Neural cell (in vitro differentiated cells): ENCODE data around the gene TBKBP1. TPM values are rescaled to one million over a fixed set of nuclear protein-coding genes. Genes with fewer than 3 reads are reported as not detected.

Experiments used
- H2AFZ ChIP-seq: fragments of 200-600, 300-800 bp; sonication (generic), shearing (Covaris generic); 2 replicates; pipeline ENCODE4 v1.6.0; 2014; ENCODE audit warnings: low read depth, mild to moderate bottlenecking, antibody characterized with exemption, low read length, moderate library complexity
- H3F3A ChIP-seq: fragments of 200-600 bp; shearing (Covaris generic); 2 replicates; pipeline ENCODE4 v1.6.1; 2016; ENCODE audit warnings: mild to moderate bottlenecking, moderate library complexity, mixed read lengths, antibody characterized with exemption, low read length; ENCODE audit not compliant: insufficient read depth, poor library complexity, severe bottlenecking
- H3K27ac ChIP-seq: fragments of 200-600, 300-800 bp; sonication (generic), shearing (Covaris generic); 2 replicates; pipeline ENCODE4 v1.5.1; 2014; ENCODE audit warnings: mild to moderate bottlenecking, low read length, moderate library complexity
- H3K27me3 ChIP-seq: fragments of 300-800, 200-600 bp; sonication (generic), shearing (Covaris generic); 2 replicates; pipeline ENCODE4 v1.6.0; 2014; ENCODE audit warnings: mild to moderate bottlenecking, low read depth, low read length, moderate library complexity; ENCODE audit not compliant: insufficient read depth
- H3K36me3 ChIP-seq: fragments of 300-800, 200-600 bp; sonication (generic), shearing (Covaris generic); 2 replicates; pipeline ENCODE4 v1.5.1; 2014; ENCODE audit warnings: mild to moderate bottlenecking, antibody characterized with exemption, low read length, moderate library complexity; ENCODE audit not compliant: insufficient read depth
- H3K4me2 ChIP-seq: fragments of 300-800, 200-600 bp; sonication (generic), shearing (Covaris generic); 2 replicates; pipeline ENCODE4 v1.6.0; 2014; ENCODE audit warnings: mild to moderate bottlenecking, low read length
- H3K4me3 ChIP-seq: fragments of 300-800, 200-600 bp; sonication (generic), shearing (Covaris generic); 2 replicates; pipeline ENCODE4 v1.5.1; 2014; ENCODE audit warnings: mild to moderate bottlenecking, low read length, moderate library complexity
- H3K79me2 ChIP-seq: fragments of 200-600 bp; shearing (Covaris generic); replicated peaks from 2 replicates; pipeline ENCODE4 v1.6.0; 2014; ENCODE audit warnings: mild to moderate bottlenecking, low read length, moderate library complexity; ENCODE audit not compliant: insufficient read depth
- H3K9ac ChIP-seq: fragments of 300-800, 200-600 bp; sonication (generic), shearing (Covaris generic); 2 replicates; pipeline ENCODE4 v1.6.1; 2016; ENCODE audit warnings: mild to moderate bottlenecking, low read length, mixed read lengths
- H3K9me2 ChIP-seq: fragments of 200-600 bp; shearing (Covaris generic); 2 replicates; pipeline ENCODE4 v1.6.1; 2016; ENCODE audit warnings: mild to moderate bottlenecking, low read length, mixed read lengths; ENCODE audit not compliant: insufficient read depth
- H3K9me3 ChIP-seq: fragments of 200-600, 300-800 bp; sonication (generic), shearing (Covaris generic); 2 replicates; pipeline ENCODE4 v1.6.1; 2016; ENCODE audit warnings: mild to moderate bottlenecking, mixed run types, low read length, moderate library complexity, mixed read lengths
- H4K20me1 ChIP-seq: fragments of 200-600 bp; shearing (Covaris generic); 2 replicates; pipeline ENCODE4 v1.6.1; 2016; ENCODE audit warnings: mild to moderate bottlenecking, mixed run types; ENCODE audit not compliant: insufficient read depth
- EP300 ChIP-seq: fragments of 450-650 bp; conservative IDR thresholded peaks from 2 replicates; pipeline ENCODE4 v1.6.1; 2014; ENCODE audit warnings: antibody characterized with exemption, mild to moderate bottlenecking, moderate library complexity; ENCODE audit not compliant: poor library complexity, severe bottlenecking
- EZH2 ChIP-seq: fragments of 200-600, 300-800 bp; shearing (Covaris generic), sonication (generic); IDR thresholded peaks from 2 replicates; pipeline ENCODE4 v1.6.1; 2014; ENCODE audit warnings: antibody characterized with exemption, low read length, borderline replicate concordance, mild to moderate bottlenecking; ENCODE audit not compliant: insufficient read depth, poor library complexity, severe bottlenecking
- MXI1 ChIP-seq: fragments of 450-650 bp; conservative IDR thresholded peaks from 2 replicates; pipeline ENCODE4 v1.6.1; 2014; ENCODE audit warnings: antibody characterized with exemption, mild to moderate bottlenecking; ENCODE audit not compliant: poor library complexity, severe bottlenecking
- POLR2AphosphoS5 ChIP-seq: IDR thresholded peaks from 2 replicates; pipeline ENCODE4 v1.6.1; 2012
- RAD21 ChIP-seq: fragments of 450-650 bp; conservative IDR thresholded peaks from 2 replicates; pipeline ENCODE4 v1.6.1; 2014; ENCODE audit warnings: antibody characterized with exemption, mild to moderate bottlenecking, moderate library complexity
- SMC3 ChIP-seq: fragments of 450-650 bp; conservative IDR thresholded peaks from 2 replicates; pipeline ENCODE4 v1.6.1; 2014; ENCODE audit warnings: antibody characterized with exemption, mild to moderate bottlenecking, moderate library complexity; ENCODE audit not compliant: poor library complexity
- TAF1 ChIP-seq: IDR thresholded peaks from 2 replicates; pipeline ENCODE4 v1.6.1; 2012; ENCODE audit warnings: low read depth
- polyA plus RNA-seq: library from polyadenylated mRNA; depleted of rRNA; stranded (reverse); fragments of >200 nt; gene quantifications from 2 replicates; pipeline ENCODE4 v1.2.3, GENCODE V29; 2014
- TF ChIP-seq, protein P1 (sequence below): IDR thresholded peaks from 2 replicates; pipeline ENCODE4 v1.6.1; 2012; ENCODE audit warnings: borderline replicate concordance
- TF ChIP-seq, protein P2 (sequence below): fragments of 450-650 bp; IDR thresholded peaks from 2 replicates; pipeline ENCODE4 v1.5.1; 2014; ENCODE audit warnings: antibody characterized with exemption, mild to moderate bottlenecking, moderate library complexity; ENCODE audit not compliant: poor library complexity, severe bottlenecking

The TBKBP1 gene
- polyA plus RNA-seq, 1 donor from 2014 or later: 25.4 TPM

DNA sequence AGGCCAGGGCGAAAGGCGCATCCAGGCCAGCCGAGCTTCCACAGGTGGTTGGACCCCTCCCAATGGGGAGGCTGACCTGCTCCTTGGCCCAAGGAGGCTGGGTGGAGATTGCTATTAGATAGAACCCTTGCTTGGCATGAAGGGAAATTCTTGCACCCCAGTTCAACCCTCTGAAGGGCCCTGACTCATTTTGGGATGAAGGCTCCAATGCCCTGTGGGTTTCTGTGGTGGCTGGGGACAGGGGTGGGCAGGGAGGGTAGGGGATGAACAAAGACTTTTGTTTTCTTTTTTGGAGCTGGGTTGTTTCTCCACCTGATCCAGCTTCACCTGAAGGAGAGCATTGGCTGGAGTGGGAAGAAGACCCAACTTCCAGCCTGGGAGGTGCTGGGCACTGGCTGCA is 22.4 kb downstream of the TBKBP1 start:
- Histone ChIP-seq H3K9me2 (no peaks in the 10 kb centered on the region), H3K27ac (no peak overlapping the region), H3K9me3 (no peaks in the 10 kb centered on the region), H4K20me1 (no peaks in the 10 kb centered on the region), H2AFZ (no peak overlapping the region), H3K27me3 (peaks cover 6% of the 10 kb centered on the region), H3K9ac (no peak overlapping the region), H3K79me2 (no peaks in the 10 kb centered on the region), H3K4me2 (no peak overlapping the region), H3F3A (no peaks in the 10 kb centered on the region), H3K4me3 (no peak overlapping the region), H3K36me3 (no peaks in the 10 kb centered on the region)
- no peak for TF ChIP-seq RAD21
- TF ChIP-seq EP300: no peak
- TF ChIP-seq, protein P1, sequence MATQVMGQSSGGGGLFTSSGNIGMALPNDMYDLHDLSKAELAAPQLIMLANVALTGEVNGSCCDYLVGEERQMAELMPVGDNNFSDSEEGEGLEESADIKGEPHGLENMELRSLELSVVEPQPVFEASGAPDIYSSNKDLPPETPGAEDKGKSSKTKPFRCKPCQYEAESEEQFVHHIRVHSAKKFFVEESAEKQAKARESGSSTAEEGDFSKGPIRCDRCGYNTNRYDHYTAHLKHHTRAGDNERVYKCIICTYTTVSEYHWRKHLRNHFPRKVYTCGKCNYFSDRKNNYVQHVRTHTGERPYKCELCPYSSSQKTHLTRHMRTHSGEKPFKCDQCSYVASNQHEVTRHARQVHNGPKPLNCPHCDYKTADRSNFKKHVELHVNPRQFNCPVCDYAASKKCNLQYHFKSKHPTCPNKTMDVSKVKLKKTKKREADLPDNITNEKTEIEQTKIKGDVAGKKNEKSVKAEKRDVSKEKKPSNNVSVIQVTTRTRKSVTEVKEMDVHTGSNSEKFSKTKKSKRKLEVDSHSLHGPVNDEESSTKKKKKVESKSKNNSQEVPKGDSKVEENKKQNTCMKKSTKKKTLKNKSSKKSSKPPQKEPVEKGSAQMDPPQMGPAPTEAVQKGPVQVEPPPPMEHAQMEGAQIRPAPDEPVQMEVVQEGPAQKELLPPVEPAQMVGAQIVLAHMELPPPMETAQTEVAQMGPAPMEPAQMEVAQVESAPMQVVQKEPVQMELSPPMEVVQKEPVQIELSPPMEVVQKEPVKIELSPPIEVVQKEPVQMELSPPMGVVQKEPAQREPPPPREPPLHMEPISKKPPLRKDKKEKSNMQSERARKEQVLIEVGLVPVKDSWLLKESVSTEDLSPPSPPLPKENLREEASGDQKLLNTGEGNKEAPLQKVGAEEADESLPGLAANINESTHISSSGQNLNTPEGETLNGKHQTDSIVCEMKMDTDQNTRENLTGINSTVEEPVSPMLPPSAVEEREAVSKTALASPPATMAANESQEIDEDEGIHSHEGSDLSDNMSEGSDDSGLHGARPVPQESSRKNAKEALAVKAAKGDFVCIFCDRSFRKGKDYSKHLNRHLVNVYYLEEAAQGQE: no peak
- TF ChIP-seq SMC3: no peak
- TF ChIP-seq EZH2: no peak
- no peak for TF ChIP-seq TAF1
- no peak for TF ChIP-seq MXI1
- no peak for TF ChIP-seq POLR2AphosphoS5
- TF ChIP-seq, protein P2, sequence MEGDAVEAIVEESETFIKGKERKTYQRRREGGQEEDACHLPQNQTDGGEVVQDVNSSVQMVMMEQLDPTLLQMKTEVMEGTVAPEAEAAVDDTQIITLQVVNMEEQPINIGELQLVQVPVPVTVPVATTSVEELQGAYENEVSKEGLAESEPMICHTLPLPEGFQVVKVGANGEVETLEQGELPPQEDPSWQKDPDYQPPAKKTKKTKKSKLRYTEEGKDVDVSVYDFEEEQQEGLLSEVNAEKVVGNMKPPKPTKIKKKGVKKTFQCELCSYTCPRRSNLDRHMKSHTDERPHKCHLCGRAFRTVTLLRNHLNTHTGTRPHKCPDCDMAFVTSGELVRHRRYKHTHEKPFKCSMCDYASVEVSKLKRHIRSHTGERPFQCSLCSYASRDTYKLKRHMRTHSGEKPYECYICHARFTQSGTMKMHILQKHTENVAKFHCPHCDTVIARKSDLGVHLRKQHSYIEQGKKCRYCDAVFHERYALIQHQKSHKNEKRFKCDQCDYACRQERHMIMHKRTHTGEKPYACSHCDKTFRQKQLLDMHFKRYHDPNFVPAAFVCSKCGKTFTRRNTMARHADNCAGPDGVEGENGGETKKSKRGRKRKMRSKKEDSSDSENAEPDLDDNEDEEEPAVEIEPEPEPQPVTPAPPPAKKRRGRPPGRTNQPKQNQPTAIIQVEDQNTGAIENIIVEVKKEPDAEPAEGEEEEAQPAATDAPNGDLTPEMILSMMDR: no peak

DNA sequence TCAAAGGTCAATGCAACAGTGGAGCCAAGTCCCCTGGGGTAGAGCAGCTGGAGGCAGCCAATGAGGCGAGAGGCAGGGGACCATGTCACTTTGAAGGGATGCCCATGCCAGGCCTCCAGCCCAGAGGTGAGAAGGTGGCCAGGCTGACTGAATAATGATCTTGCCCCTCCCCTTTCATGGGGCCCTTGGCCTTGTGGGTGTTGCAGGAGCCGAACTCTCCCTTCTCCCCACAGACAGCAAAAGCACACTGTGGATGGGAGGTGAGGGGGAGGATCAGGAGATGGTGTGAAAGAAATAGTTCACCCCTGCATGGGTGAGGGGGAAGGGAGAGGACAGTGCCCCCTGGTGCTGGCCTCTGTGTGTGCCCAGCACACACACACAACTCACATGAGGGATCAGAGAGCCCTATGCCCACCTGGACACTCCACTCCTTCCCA is 23.3 kb downstream of the TBKBP1 start:
- H3K79me2 ChIP-seq: no peaks in the 10 kb centered on the region
- no peaks in the 10 kb centered on the region for H3F3A ChIP-seq
- H3K4me2 ChIP-seq: no peak overlapping the region
- H3K9me3 ChIP-seq: no peaks in the 10 kb centered on the region
- TF ChIP-seq POLR2AphosphoS5 (no peak), MXI1 (no peak), EZH2 (no peak), TAF1 (no peak), RAD21 (no peak), EP300 (no peak), SMC3 (no peak)
- TF ChIP-seq, protein P2: no peak
- TF ChIP-seq, protein P1: no peak
- no peak overlapping the region for H3K4me3 ChIP-seq
- no peak overlapping the region for H3K27ac ChIP-seq
- no peak overlapping the region for H2AFZ ChIP-seq
- no peaks in the 10 kb centered on the region for H4K20me1 ChIP-seq
- no peak overlapping the region for H3K9ac ChIP-seq
- no peaks in the 10 kb centered on the region for H3K9me2 ChIP-seq
- H3K36me3 ChIP-seq: no peaks in the 10 kb centered on the region
- peaks cover 11% of the 10 kb centered on the region for H3K27me3 ChIP-seq
